ENCODE data around the gene MACF1. TPM values are rescaled to one million over a fixed set of nuclear protein-coding genes. Genes with fewer than 3 reads are reported as not detected.

MACF1 gene
- total RNA-seq, 1 donor from 2014 or later, result 185 TPM

GRCh38 chr1:39190096-39190495, 14.4 kb upstream of the MACF1 start:
- peaks cover 30% of the 10 kb centered on the region for H3K4me1 Mint-ChIP-seq
- TF ChIP-seq CTCF (conservative IDR thresholded peaks at IDR 0.05), result no peak

GRCh38 chr1:39194398-39195051, 10.0 kb upstream of the MACF1 start:
- no peak for TF ChIP-seq CTCF (conservative IDR thresholded peaks at IDR 0.05)
- Mint-ChIP-seq H3K27me3 (ENCODE audit: low read depth) (no peaks in the 10 kb centered on the region), H3K9me3 (no peaks in the 10 kb centered on the region), H3K4me3 (no peak overlapping the region), H3K36me3 (ENCODE audit: low read depth) (no peaks in the 10 kb centered on the region), H3K4me1 (peaks cover 52% of the 10 kb centered on the region), H3K27ac (ENCODE audit: unreplicated experiment) (peak overlapping the region; percentile 86)
- DNase-seq (ENCODE audit: low read depth, low spot score), result no peak

More at GRCh38 chr1:39190096-39190495, 14.4 kb upstream of the MACF1 start:
- DNase-seq (ENCODE audit: low read depth, low spot score), result no peak
- Mint-ChIP-seq H3K36me3 (ENCODE audit: low read depth) (no peaks in the 10 kb centered on the region), H3K9me3 (no peaks in the 10 kb centered on the region), H3K4me3 (no peak overlapping the region), H3K27ac (ENCODE audit: unreplicated experiment) (peak overlapping the region; percentile 66), H3K27me3 (ENCODE audit: low read depth) (no peaks in the 10 kb centered on the region)

GRCh38 chr1:39195166-39196111, 9.1 kb upstream of the MACF1 start:
- Mint-ChIP-seq H3K27me3 (ENCODE audit: low read depth) (no peaks in the 10 kb centered on the region), H3K4me3 (no peak overlapping the region), H3K9me3 (no peaks in the 10 kb centered on the region), H3K36me3 (ENCODE audit: low read depth) (no peaks in the 10 kb centered on the region), H3K27ac (ENCODE audit: unreplicated experiment) (no peak overlapping the region), H3K4me1 (peaks cover 58% of the 10 kb centered on the region)
- DNase-seq (ENCODE audit: low read depth, low spot score), result no peak
- TF ChIP-seq CTCF (conservative IDR thresholded peaks at IDR 0.05), result no peak

- Mint-ChIP-seq H3K9me3 (no peaks in the 10 kb centered on the region), H3K36me3 (ENCODE audit: low read depth) (no peaks in the 10 kb centered on the region), H3K27me3 (ENCODE audit: low read depth) (no peaks in the 10 kb centered on the region), H3K4me1 (peaks cover 57% of the 10 kb centered on the region), H3K4me3 (no peak overlapping the region), H3K27ac (ENCODE audit: unreplicated experiment) (no peak overlapping the region)
- no peak for TF ChIP-seq CTCF (conservative IDR thresholded peaks at IDR 0.05)
- DNase-seq (ENCODE audit: low read depth, low spot score), result no peak
Observed at GRCh38 chr1:39196244-39197215, 8.0 kb upstream of the MACF1 start.

GRCh38 chr1:39199593-39199992, 4.9 kb upstream of the MACF1 start:
- no peak for TF ChIP-seq CTCF (conservative IDR thresholded peaks at IDR 0.05)
- Mint-ChIP-seq H3K4me1 (peaks cover 48% of the 10 kb centered on the region), H3K27me3 (ENCODE audit: low read depth) (no peaks in the 10 kb centered on the region), H3K4me3 (no peak overlapping the region), H3K36me3 (ENCODE audit: low read depth) (no peaks in the 10 kb centered on the region), H3K27ac (ENCODE audit: unreplicated experiment) (no peak overlapping the region), H3K9me3 (no peaks in the 10 kb centered on the region)
- no peak for DNase-seq (ENCODE audit: low read depth, low spot score)
